IMR-90 (cell line): ENCODE measurements around the gene NDUFB2. TPM values are rescaled to one million over a fixed set of nuclear protein-coding genes. Genes with fewer than 3 reads are reported as not detected.
"Not testable (repeated sequence)": the region's sequence is repeated elsewhere in the genome, so short reads cannot be mapped to it uniquely, and the experiment has no call there.

Source experiments
- ATAC-seq: fragments of 200-7000 bp; cut with Tn5 transposase; 2 replicates; pipeline ENCODE4 v1.9.1; 2020; ENCODE audit warnings: low read depth, mild to moderate bottlenecking, moderate library complexity
- BruUV-seq: library from RNA; stranded (reverse); fragments of 400-500 nt; replicated peaks from 2 replicates; lab custom pipeline; 2021; lab: Mats Ljungman, UMichigan
- CTCF ChIA-PET: fragments of 300-600 bp; formaldehyde crosslinking; extraction: SDS; loops from one replicate; lab custom pipeline; 2021; ENCODE audit warnings: antibody characterized with exemption; lab: Yijun Ruan, JAX
- POLR2A ChIA-PET: fragments of 300-600 bp; sonication (Branson Sonifier 250); formaldehyde crosslinking; loops from one replicate; lab custom pipeline; 2022; ENCODE audit warnings: antibody characterized with exemption; ENCODE audit not compliant: unreplicated experiment; lab: Charles Lee
- DNase-seq: peaks from one replicate; pipeline ENCODE4 v3.0.0; 2013
- H2AFZ ChIP-seq: replicated peaks from 2 replicates; pipeline ENCODE3; 2013; ENCODE audit warnings: low read length, mild to moderate bottlenecking; ENCODE audit not compliant: poor library complexity
- H2AK5ac ChIP-seq: 2 replicates; pipeline ENCODE4 v1.6.1; 2013; ENCODE audit warnings: low read depth, low read length, inconsistent platforms
- H2AK9ac ChIP-seq: replicated peaks from 2 replicates; pipeline ENCODE3; 2013; ENCODE audit warnings: mild to moderate bottlenecking, low read depth, low read length, moderate library complexity; ENCODE audit not compliant: poor library complexity
- H2BK120ac ChIP-seq: 2 replicates; pipeline ENCODE4 v1.6.1; 2013; ENCODE audit warnings: low read depth, low read length, inconsistent platforms
- H2BK15ac ChIP-seq: 3 replicates; pipeline ENCODE4 v1.6.1; 2013; ENCODE audit warnings: low read depth, low read length, inconsistent platforms
- H2BK20ac ChIP-seq: 2 replicates; pipeline ENCODE4 v1.6.1; 2013; ENCODE audit warnings: low read depth, mild to moderate bottlenecking, inconsistent platforms, low read length, moderate library complexity
- H2BK5ac ChIP-seq: 2 replicates; pipeline ENCODE4 v1.6.1; 2013; ENCODE audit warnings: mild to moderate bottlenecking, low read depth, low read length, inconsistent platforms; ENCODE audit not compliant: poor library complexity, severe bottlenecking
- H3K14ac ChIP-seq: replicated peaks from 2 replicates; pipeline ENCODE4 v1.6.1; 2013; ENCODE audit warnings: low read depth, low read length, inconsistent platforms
- H3K18ac ChIP-seq: 2 replicates; pipeline ENCODE4 v1.6.1; 2013; ENCODE audit warnings: low read depth, low read length, control low read depth
- H3K23ac ChIP-seq: 2 replicates; pipeline ENCODE4 v1.6.1; 2013; ENCODE audit warnings: low read depth, low read length, inconsistent platforms
- H3K27ac ChIP-seq: 2 replicates; pipeline ENCODE4 v1.5.1; 2013; ENCODE audit warnings: mild to moderate bottlenecking, control low read depth, low read length; ENCODE audit not compliant: insufficient read depth
- H3K27me3 ChIP-seq: 2 replicates; pipeline ENCODE4 v1.6.1; 2013; ENCODE audit warnings: low read length; ENCODE audit not compliant: control insufficient read depth, insufficient read depth
- H3K36me3 ChIP-seq: 2 replicates; pipeline ENCODE4 v1.6.1; 2013; ENCODE audit warnings: low read length, mixed read lengths; ENCODE audit not compliant: control insufficient read depth, insufficient read depth
- H3K4ac ChIP-seq: 2 replicates; pipeline ENCODE4 v1.6.1; 2013; ENCODE audit warnings: low read depth, low read length, inconsistent platforms
- H3K4me1 ChIP-seq: 2 replicates; pipeline ENCODE4 v1.6.1; 2013; ENCODE audit warnings: low read length, mixed read lengths; ENCODE audit not compliant: control insufficient read depth, insufficient read depth
- H3K4me2 ChIP-seq: 2 replicates; pipeline ENCODE4 v1.6.1; 2013; ENCODE audit warnings: low read depth, mild to moderate bottlenecking, control low read depth, low read length, moderate library complexity
- H3K4me3 ChIP-seq: 2 replicates; pipeline ENCODE4 v1.5.1; 2013; ENCODE audit warnings: low read depth, mild to moderate bottlenecking, control low read depth, low read length, moderate library complexity; ENCODE audit not compliant: insufficient read depth
- H3K56ac ChIP-seq: 2 replicates; pipeline ENCODE4 v1.6.1; 2013; ENCODE audit warnings: low read length, inconsistent platforms; ENCODE audit not compliant: insufficient read depth; ENCODE audit errors: extremely low read depth
- H3K79me1 ChIP-seq, 2 experiments: 2 replicates each; pipeline ENCODE4 v1.6.1; 2013; ENCODE audit warnings: low read length in 2 of 2, inconsistent platforms in 1 of 2, low read depth in 1 of 2
- H3K9ac ChIP-seq: 2 replicates; pipeline ENCODE4 v1.6.1; 2013; ENCODE audit warnings: low read depth, low read length, control low read depth
- H3K9me1 ChIP-seq: 2 replicates; pipeline ENCODE4 v1.6.1; 2013; ENCODE audit warnings: low read length, inconsistent platforms; ENCODE audit not compliant: insufficient read depth
- H3K9me3 ChIP-seq: 2 replicates; pipeline ENCODE4 v1.6.1; 2013; ENCODE audit warnings: low read length; ENCODE audit not compliant: control insufficient read depth, insufficient read depth
- H4K20me1 ChIP-seq: 2 replicates; pipeline ENCODE4 v1.6.1; 2013; ENCODE audit warnings: low read length, inconsistent platforms; ENCODE audit not compliant: insufficient read depth
- H4K5ac ChIP-seq: 2 replicates; pipeline ENCODE4 v1.6.1; 2013; ENCODE audit warnings: mild to moderate bottlenecking, low read depth, low read length, control low read depth
- H4K8ac ChIP-seq, 2 experiments: 2 replicates each; pipeline ENCODE4 v1.6.1; 2013; ENCODE audit warnings: low read depth in 2 of 2, low read length in 2 of 2, control low read depth in 1 of 2, inconsistent platforms in 1 of 2
- H4K91ac ChIP-seq: 2 replicates; pipeline ENCODE4 v1.6.1; 2013; ENCODE audit warnings: low read depth, low read length, inconsistent platforms; ENCODE audit not compliant: insufficient read depth
- WGBS, 2 experiments: methylation state at CpG; one replicate each; pipeline versions ENCODE4 v1.1.5 to v1.1.7; 2013; ENCODE audit warnings: missing lambda C conversion rate in 2 of 2; ENCODE audit not compliant: insufficient read length in 1 of 2; ENCODE audit errors: extremely low coverage in 2 of 2; 5-methylcytosine and 5-hydroxymethylcytosine counted together
- dilution Hi-C: fragments of 300-500 bp; cut with HindIII; formaldehyde crosslinking; loops from one replicate; pipeline ENCODE4 v1.14.3; 2018; ENCODE audit warnings: low sequenced_read_pairs; ENCODE audit not compliant: unreplicated experiment
- in situ Hi-C: fragments of 300-500 bp; cut with MboI; formaldehyde crosslinking; loops from 3 replicates; pipeline ENCODE4 v1.14.3; 2019; ENCODE audit warnings: low sequenced_read_pairs, inconsistent platforms, mixed read lengths
- intact Hi-C: fragments of 100-400 bp; cut with micrococcal nuclease; formaldehyde crosslinking; loops from 2 replicates; pipeline ENCODE4 v1.10.0; 2022
- polyA plus RNA-seq, 3 experiments: library from polyadenylated mRNA; depleted of rRNA; stranded (reverse); fragments of >200 nt; gene quantifications; 2 replicates each; pipeline ENCODE4 v1.2.3, GENCODE V29; 2012; ENCODE audit warnings: low replicate concordance in 1 of 3
- total RNA-seq: library from RNA; depleted of rRNA; stranded (reverse); fragments of >200 nt; gene quantifications from 2 replicates; pipeline ENCODE4 v1.2.3, GENCODE V29; 2012

The NDUFB2 gene
- total and polyA plus RNA-seq, 2 of the 4 experiments (the other 2 are of a cell fraction) = 81.7 to 143 TPM

DNA sequence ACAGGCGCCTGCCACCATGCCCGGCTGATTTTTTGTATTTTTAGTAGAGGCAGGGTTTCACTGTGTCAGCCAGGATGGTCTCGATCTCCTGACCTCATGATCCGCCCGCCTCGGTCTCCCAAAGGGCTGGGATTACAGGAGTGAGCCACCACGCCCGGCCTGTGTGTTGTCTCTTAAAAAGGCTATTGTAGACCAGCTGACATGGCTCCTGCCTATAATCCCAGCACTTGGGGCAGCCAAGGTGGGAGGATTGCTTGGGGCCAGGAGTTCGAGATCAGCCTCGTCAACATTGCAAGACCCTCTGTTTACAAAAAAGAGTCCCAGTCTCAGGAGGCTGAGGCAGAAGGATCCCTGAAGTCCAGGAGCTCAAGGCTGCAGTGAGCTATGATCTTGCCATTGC, 2.7 kb upstream of the NDUFB2 start:
- H3K4me1 ChIP-seq, CTCF ChIA-PET, H3K56ac ChIP-seq, H2AK5ac ChIP-seq, DNase-seq, POLR2A ChIA-PET, H4K91ac ChIP-seq, H3K4me2 ChIP-seq, BruUV-seq, H3K27me3 ChIP-seq, H3K18ac ChIP-seq, H2AK9ac ChIP-seq, H4K20me1 ChIP-seq, H4K5ac ChIP-seq, H4K8ac ChIP-seq, H3K9ac ChIP-seq, H2BK5ac ChIP-seq, H3K4me3 ChIP-seq, H2AFZ ChIP-seq, H3K4ac ChIP-seq, H3K9me3 ChIP-seq, H3K14ac ChIP-seq, H3K9me1 ChIP-seq, dilution Hi-C loops, H2BK20ac ChIP-seq, H3K27ac ChIP-seq, in situ Hi-C loops, H3K36me3 ChIP-seq, H2BK15ac ChIP-seq, H2BK120ac ChIP-seq, H3K23ac ChIP-seq, ATAC-seq: not testable (repeated sequence)
- intact Hi-C loops = loop anchor here (10.0 kb wide), 1 partner anchor 231 kb away; the partner anchor contains the start of gene BRAF
- peaks cover 11% of the 10 kb centered on the region in 2 experiments; a peak in 3 of 4 replicates for H3K79me1 ChIP-seq
- 100% methylated on average over 3 of the region's 10 CpGs; no CpG with 5 or more reads in 1 of the 2 experiments for WGBS, 2 experiments
